ENCODE measurements around the gene ITPR3.
"Not testable (repeated sequence)": the region's sequence is repeated elsewhere in the genome, so short reads cannot be mapped to it uniquely, and the experiment has no call there.

Gene ITPR3

GRCh38 chr6:33591424-33592032, 29.6 kb upstream of the ITPR3 start:
- DNase-seq, result no peak

- no peak for DNase-seq
Observed at GRCh38 chr6:33592280-33592594, 28.9 kb upstream of the ITPR3 start.

GRCh38 chr6:33592595-33593413, 28.3 kb upstream of the ITPR3 start:
- DNase-seq, result no peak

GRCh38 chr6:33593414-33593727, 27.8 kb upstream of the ITPR3 start:
- no peak for DNase-seq

GRCh38 chr6:33595001-33595846, 25.9 kb upstream of the ITPR3 start:
- DNase-seq, result no peak

GRCh38 chr6:33596894-33597293, 24.2 kb upstream of the ITPR3 start:
- DNase-seq, result not testable (repeated sequence)

GRCh38 chr6:33597551-33598322, 23.4 kb upstream of the ITPR3 start:
- no peak for DNase-seq

GRCh38 chr6:33599413-33599938, 21.6 kb upstream of the ITPR3 start:
- DNase-seq, result no peak

- DNase-seq, result no peak
Observed at GRCh38 chr6:33600761-33601160, 20.4 kb upstream of the ITPR3 start.

- no peak for DNase-seq
Observed at GRCh38 chr6:33602180-33602579, 18.9 kb upstream of the ITPR3 start.

GRCh38 chr6:33604941-33605854, 15.9 kb upstream of the ITPR3 start:
- DNase-seq, result no peak

- DNase-seq, result no peak
Observed at GRCh38 chr6:33606642-33607041, 14.5 kb upstream of the ITPR3 start.

GRCh38 chr6:33607126-33607783, 13.9 kb upstream of the ITPR3 start:
- DNase-seq, result no peak

- DNase-seq, result no peak
Observed at GRCh38 chr6:33607784-33608161, 13.3 kb upstream of the ITPR3 start.

GRCh38 chr6:33609019-33609418, 12.1 kb upstream of the ITPR3 start:
- no peak for DNase-seq

- no peak for DNase-seq
Observed at GRCh38 chr6:33609528-33609927, 11.6 kb upstream of the ITPR3 start.

GRCh38 chr6:33610067-33610466, 11.1 kb upstream of the ITPR3 start:
- DNase-seq, result no peak

- DNase-seq, result no peak
Observed at GRCh38 chr6:33610779-33611732, 10.1 kb upstream of the ITPR3 start.

GRCh38 chr6:33613146-33613794, 7.9 kb upstream of the ITPR3 start:
- no peak for DNase-seq

- no peak for DNase-seq
Observed at GRCh38 chr6:33613795-33614168, 7.3 kb upstream of the ITPR3 start.

Data from NCI-H1436 treated with DMSO at 0.1 percent for 48 hours (cell line).